Brain microvascular endothelial cell (primary cell): ENCODE data around the gene NFE2L3.

Source experiments
- DNase-seq: peaks from one replicate; pipeline ENCODE4 v3.0.0-alpha.2; 2020
- H3K27ac ChIP-seq: fragments of 250-450 bp; sonication (Bioruptor Pico); 2 replicates; pipeline ENCODE4 v1.5.1; 2020; ENCODE audit warnings: mild to moderate bottlenecking, moderate library complexity
- H3K27me3 ChIP-seq: fragments of 250-450 bp; sonication (Bioruptor Pico); replicated peaks from 2 replicates; pipeline ENCODE4 v1.5.1; 2020; ENCODE audit warnings: mild to moderate bottlenecking
- H3K36me3 ChIP-seq: fragments of 250-450 bp; sonication (Bioruptor Pico); replicated peaks from 2 replicates; pipeline ENCODE4 v1.5.1; 2020; ENCODE audit warnings: mild to moderate bottlenecking
- H3K4me3 ChIP-seq: 2 replicates; pipeline ENCODE4 v1.5.1; 2011; ENCODE audit warnings: low read depth, mild to moderate bottlenecking, control low read depth, low read length, moderate library complexity
- CTCF ChIP-seq: IDR thresholded peaks from 2 replicates; pipeline ENCODE4 v1.5.1; 2011; ENCODE audit warnings: low read depth, mild to moderate bottlenecking, moderate library complexity, low read length, control low read depth, inconsistent platforms; ENCODE audit errors: missing control alignments
- in situ Hi-C: cut with HindIII; loops from 2 replicates; pipeline ENCODE4 v1.10.0; 2017; ENCODE audit warnings: low sequenced_read_pairs, low pct_ligation_motif_present

Gene NFE2L3

GRCh38 chr7:26224359-26224758 is 72.4 kb downstream of the NFE2L3 start:
- in situ Hi-C loops = no loop called here
- no peaks in the 10 kb centered on the region for H3K27me3 ChIP-seq
- no peak for TF ChIP-seq CTCF
- no peaks in the 10 kb centered on the region for H3K36me3 ChIP-seq
- H3K4me3 ChIP-seq = no peak overlapping the region
- DNase-seq = no peak
- no peak overlapping the region for H3K27ac ChIP-seq

- no peaks in the 10 kb centered on the region for H3K27me3 ChIP-seq
- H3K27ac ChIP-seq = no peak overlapping the region
- no peak overlapping the region for H3K4me3 ChIP-seq
- TF ChIP-seq CTCF = no peak
- H3K36me3 ChIP-seq = no peaks in the 10 kb centered on the region
- in situ Hi-C loops = no loop called here
- DNase-seq = no peak
Measured at GRCh38 chr7:26227987-26228386, 76.0 kb downstream of the NFE2L3 start.

GRCh38 chr7:26233902-26234511 is 82.0 kb downstream of the NFE2L3 start:
- Histone ChIP-seq H3K27ac (no peak overlapping the region), H3K27me3 (no peaks in the 10 kb centered on the region), H3K4me3 (no peak overlapping the region), H3K36me3 (no peaks in the 10 kb centered on the region)
- in situ Hi-C loops = no loop called here
- TF ChIP-seq CTCF = no peak
- DNase-seq = no peak
